Measurements from ENCODE around the gene STK38. TPM values are rescaled to one million over a fixed set of nuclear protein-coding genes. Genes with fewer than 3 reads are reported as not detected.

The STK38 gene
- total and polyA plus RNA-seq, 2 donors (not counting 1 experiment from before 2014, with no cell fraction given): 26.1 to 67.4 TPM

DNA sequence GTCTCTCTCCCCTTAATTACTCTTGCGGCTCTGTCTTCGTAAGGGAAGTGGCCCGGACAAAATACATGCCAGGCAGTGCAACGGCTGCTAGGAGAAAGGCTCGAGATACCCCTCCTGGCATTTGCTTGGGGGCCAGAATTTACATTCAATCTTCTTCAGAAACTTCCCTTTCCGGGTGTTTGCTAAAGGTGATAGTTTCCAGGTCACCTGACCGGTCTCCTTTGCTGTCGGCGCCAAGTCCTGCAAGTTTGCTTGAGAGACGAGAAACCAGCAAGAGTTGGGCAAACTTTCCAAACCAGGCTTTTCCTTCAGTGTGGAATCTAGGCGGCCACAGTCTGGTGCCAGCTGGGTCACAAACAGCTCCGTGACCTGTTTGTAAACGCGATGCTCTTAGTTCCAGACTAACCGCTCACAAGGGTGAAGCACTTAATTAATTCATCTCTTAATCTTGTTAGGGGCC is 46.3 kb upstream of the STK38 start:
- ChIA-PET POLR2A (interaction anchor here (0.6 to 2.1 kb wide), 4 partner anchors 15 to 1317 kb away, joined by 3 to 6 read pairs (median 4); partner anchors contain the start of gene STK38), CTCF (interaction anchor here (0.6 to 3.9 kb wide), 6 partner anchors 22 to 291 kb away, joined by 3 to 13 read pairs (median 3); no protein-coding TSS in a partner anchor)
- intact Hi-C loops (cut with micrococcal nuclease): loop anchor here (1.0 to 10.0 kb wide), 9 partner anchors 46 to 581 kb away; partner anchors contain the start of genes FGD2, KCTD20, MAPK14 and PIM1
- H4K20me1 ChIP-seq (ENCODE audit: control insufficient read depth, insufficient read depth, low read length, poor library complexity, severe bottlenecking): peaks cover 37% of the 10 kb centered on the region
- H3K4me1 ChIP-seq (ENCODE audit: control insufficient read depth in 2 of 2, insufficient read depth in 2 of 2, low read length in 2 of 2): peaks cover 38 to 50% of the 10 kb centered on the region in 2 donors
- Mint-ChIP-seq H3K4me3 (peak overlapping the region; percentile 90), H3K9me3 (ENCODE audit: insufficient read depth) (no peaks in the 10 kb centered on the region), H3K4me1 (peaks cover 42% of the 10 kb centered on the region), H3K27me3 (no peaks in the 10 kb centered on the region), H3K27ac (peak overlapping the region; percentile 97)
- H3K27me3 ChIP-seq (replicated peaks in 1 of 4; ENCODE audit: control extremely low read depth in 1 of 4, control insufficient read depth in 3 of 4, insufficient read depth in 4 of 4, low read length in 3 of 4): no peaks in the 10 kb centered on the region
- H3K36me3 ChIP-seq (replicated peaks in 1 of 2; ENCODE audit: control extremely low read depth in 1 of 2, control insufficient read depth in 1 of 2, extremely low read depth in 1 of 2, insufficient read depth in 2 of 2, low read length in 1 of 2): peaks cover 9 to 20% of the 10 kb centered on the region in 2 experiments
- 0% methylated on average over 10 of the region's 15 CpGs for WGBS (ENCODE audit: insufficient coverage)
- H3K27ac ChIP-seq (ENCODE audit: low read length in 2 of 2): peak overlapping the region; percentile 93 to 99
- peak overlapping the region; percentile 65 to 97 (median 91) for H3K4me3 ChIP-seq (ENCODE audit: control extremely low read depth in 1 of 5, extremely low read depth in 1 of 5, insufficient read depth in 1 of 5, low read depth in 2 of 5, low read length in 4 of 5)
- peak overlapping the region; percentile 79 for H3K4me2 ChIP-seq (replicated peaks; ENCODE audit: low read depth, low read length, poor library complexity, severe bottlenecking)
- H3K79me2 ChIP-seq (ENCODE audit: control insufficient read depth, insufficient read depth, low read length): peaks cover 55% of the 10 kb centered on the region
- peak overlapping the region; percentile 94 for H3K9ac ChIP-seq (ENCODE audit: low read length)
- ATAC-seq (ENCODE audit: low read depth) (peak; percentile 16), DNase-seq (no peak)
- H3K9me3 ChIP-seq (ENCODE audit: control extremely low read depth in 1 of 3, control insufficient read depth in 2 of 3, insufficient read depth in 1 of 3, low read length in 2 of 3): no peaks in the 10 kb centered on the region
- no peak for TF ChIP-seq EZH2 (IDR thresholded peaks at IDR 0.05; ENCODE audit: borderline replicate concordance, insufficient read depth, low read depth, low read length, poor library complexity, severe bottlenecking)
- TF ChIP-seq, protein P1, sequence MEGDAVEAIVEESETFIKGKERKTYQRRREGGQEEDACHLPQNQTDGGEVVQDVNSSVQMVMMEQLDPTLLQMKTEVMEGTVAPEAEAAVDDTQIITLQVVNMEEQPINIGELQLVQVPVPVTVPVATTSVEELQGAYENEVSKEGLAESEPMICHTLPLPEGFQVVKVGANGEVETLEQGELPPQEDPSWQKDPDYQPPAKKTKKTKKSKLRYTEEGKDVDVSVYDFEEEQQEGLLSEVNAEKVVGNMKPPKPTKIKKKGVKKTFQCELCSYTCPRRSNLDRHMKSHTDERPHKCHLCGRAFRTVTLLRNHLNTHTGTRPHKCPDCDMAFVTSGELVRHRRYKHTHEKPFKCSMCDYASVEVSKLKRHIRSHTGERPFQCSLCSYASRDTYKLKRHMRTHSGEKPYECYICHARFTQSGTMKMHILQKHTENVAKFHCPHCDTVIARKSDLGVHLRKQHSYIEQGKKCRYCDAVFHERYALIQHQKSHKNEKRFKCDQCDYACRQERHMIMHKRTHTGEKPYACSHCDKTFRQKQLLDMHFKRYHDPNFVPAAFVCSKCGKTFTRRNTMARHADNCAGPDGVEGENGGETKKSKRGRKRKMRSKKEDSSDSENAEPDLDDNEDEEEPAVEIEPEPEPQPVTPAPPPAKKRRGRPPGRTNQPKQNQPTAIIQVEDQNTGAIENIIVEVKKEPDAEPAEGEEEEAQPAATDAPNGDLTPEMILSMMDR (IDR thresholded peaks at IDR 0.05): no peak
- peak overlapping the region; percentile 78 for H2AFZ ChIP-seq (ENCODE audit: insufficient read depth, low read depth, low read length, poor library complexity, severe bottlenecking)

DNA sequence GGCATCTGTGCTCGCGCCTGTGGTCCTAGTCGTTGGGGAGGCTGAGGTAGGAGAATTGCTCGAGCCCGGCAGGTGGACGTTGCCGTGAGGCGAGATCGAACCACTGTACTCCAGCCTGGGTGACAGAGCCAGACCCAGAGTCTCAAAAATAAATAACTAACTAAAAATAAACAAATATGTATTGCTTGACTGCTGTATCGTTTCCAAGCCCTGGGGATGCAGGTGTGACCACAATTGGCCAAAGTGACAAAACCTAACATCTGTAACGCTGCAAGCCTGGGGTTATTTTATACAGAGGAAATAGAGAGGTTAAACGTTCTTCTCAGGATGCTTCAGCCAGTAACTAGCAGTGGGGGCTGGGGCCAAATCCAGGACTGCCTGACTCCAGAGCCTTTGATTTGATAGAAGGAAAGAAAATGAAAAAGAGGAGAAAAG is 45.0 kb upstream of the STK38 start:
- peak; percentile 56 for DNase-seq
- peak overlapping the region in 2 of 5 experiments; percentile 15 to 30 for H3K4me3 ChIP-seq (ENCODE audit: control extremely low read depth in 1 of 5, extremely low read depth in 1 of 5, insufficient read depth in 1 of 5, low read depth in 2 of 5, low read length in 4 of 5)

More for the DNA sequence above, 45.0 kb upstream of the STK38 start:
- Histone ChIP-seq H3K9me3 (ENCODE audit: control extremely low read depth in 1 of 3, control insufficient read depth in 2 of 3, insufficient read depth in 1 of 3, low read length in 2 of 3) (no peaks in the 10 kb centered on the region), H4K20me1 (ENCODE audit: control insufficient read depth, insufficient read depth, low read length, poor library complexity, severe bottlenecking) (peaks cover 24% of the 10 kb centered on the region), H2AFZ (ENCODE audit: insufficient read depth, low read depth, low read length, poor library complexity, severe bottlenecking) (peak overlapping the region; percentile 76), H3K4me2 (replicated peaks; ENCODE audit: low read depth, low read length, poor library complexity, severe bottlenecking) (peak overlapping the region; percentile 50), H3K79me2 (ENCODE audit: control insufficient read depth, insufficient read depth, low read length) (peaks cover 42% of the 10 kb centered on the region), H3K9ac (ENCODE audit: low read length) (peak overlapping the region; percentile 22), H3K27ac (ENCODE audit: low read length in 2 of 2) (peak overlapping the region in 1 of 2 donors; percentile 65), H3K36me3 (replicated peaks in 1 of 2; ENCODE audit: control extremely low read depth in 1 of 2, control insufficient read depth in 1 of 2, extremely low read depth in 1 of 2, insufficient read depth in 2 of 2, low read length in 1 of 2) (peaks cover 3 to 7% of the 10 kb centered on the region in 2 experiments), H3K4me1 (ENCODE audit: control insufficient read depth in 2 of 2, insufficient read depth in 2 of 2, low read length in 2 of 2) (peaks cover 26 to 36% of the 10 kb centered on the region in 2 donors), H3K27me3 (replicated peaks in 1 of 4; ENCODE audit: control extremely low read depth in 1 of 4, control insufficient read depth in 3 of 4, insufficient read depth in 4 of 4, low read length in 3 of 4) (no peaks in the 10 kb centered on the region)
- H3K27me3 Mint-ChIP-seq: no peaks in the 10 kb centered on the region
- ChIA-PET POLR2A (interaction anchor here (1.5 to 2.1 kb wide), 2 partner anchors 44 to 164 kb away, joined by 3 to 6 read pairs; partner anchors contain the start of gene STK38), CTCF (interaction anchor here (0.6 to 3.9 kb wide), 3 partner anchors 13 to 169 kb away, joined by 3 to 13 read pairs (median 4); no protein-coding TSS in a partner anchor)
- no peaks in the 10 kb centered on the region for H3K9me3 Mint-ChIP-seq (ENCODE audit: insufficient read depth)
- H3K4me1 Mint-ChIP-seq: peaks cover 30% of the 10 kb centered on the region
- WGBS (ENCODE audit: insufficient coverage): 6% methylated on average over 6 of the region's 12 CpGs
- peak overlapping the region; percentile 89 for H3K27ac Mint-ChIP-seq
- TF ChIP-seq EZH2 (IDR thresholded peaks at IDR 0.05; ENCODE audit: borderline replicate concordance, insufficient read depth, low read depth, low read length, poor library complexity, severe bottlenecking): no peak
- TF ChIP-seq, protein P1 (IDR thresholded peaks at IDR 0.05): no peak
- intact Hi-C loops (cut with micrococcal nuclease): loop anchor here (5.0 to 10.0 kb wide), 4 partner anchors 283 to 583 kb away; partner anchors contain the start of genes FGD2, MAPK14, PIM1 and PPIL1
- no peak for ATAC-seq (ENCODE audit: low read depth)
- peak overlapping the region; percentile 80 for H3K4me3 Mint-ChIP-seq

Data from B cell (primary cell).